ENCODE data around the gene PINLYP. TPM values are rescaled to one million over a fixed set of nuclear protein-coding genes. Genes with fewer than 3 reads are reported as not detected.

Gene PINLYP
- total and polyA plus RNA-seq, 2 of the 13 experiments (the other 11 are each of a cell fraction or from before 2014, with no cell fraction given) = 0.21 to 0.24 TPM

DNA sequence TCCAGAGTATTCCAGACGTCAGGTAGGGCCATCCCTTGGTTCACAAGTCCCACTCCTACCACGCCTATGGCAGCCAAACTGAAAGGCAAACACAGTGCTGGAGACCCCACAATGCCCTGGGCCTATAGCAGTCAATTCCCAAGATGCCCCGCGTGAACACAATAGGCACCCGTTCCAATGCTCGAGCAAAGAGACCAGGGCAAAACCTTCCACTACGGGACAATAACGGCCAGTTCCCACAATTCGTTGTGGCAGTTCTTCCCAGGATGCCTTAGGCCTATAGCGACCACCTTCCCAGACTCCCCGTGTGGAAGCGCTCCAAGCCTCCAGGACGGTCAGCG, 43.3 kb downstream of the PINLYP start (continued):
- TF ChIP-seq, protein P1, sequence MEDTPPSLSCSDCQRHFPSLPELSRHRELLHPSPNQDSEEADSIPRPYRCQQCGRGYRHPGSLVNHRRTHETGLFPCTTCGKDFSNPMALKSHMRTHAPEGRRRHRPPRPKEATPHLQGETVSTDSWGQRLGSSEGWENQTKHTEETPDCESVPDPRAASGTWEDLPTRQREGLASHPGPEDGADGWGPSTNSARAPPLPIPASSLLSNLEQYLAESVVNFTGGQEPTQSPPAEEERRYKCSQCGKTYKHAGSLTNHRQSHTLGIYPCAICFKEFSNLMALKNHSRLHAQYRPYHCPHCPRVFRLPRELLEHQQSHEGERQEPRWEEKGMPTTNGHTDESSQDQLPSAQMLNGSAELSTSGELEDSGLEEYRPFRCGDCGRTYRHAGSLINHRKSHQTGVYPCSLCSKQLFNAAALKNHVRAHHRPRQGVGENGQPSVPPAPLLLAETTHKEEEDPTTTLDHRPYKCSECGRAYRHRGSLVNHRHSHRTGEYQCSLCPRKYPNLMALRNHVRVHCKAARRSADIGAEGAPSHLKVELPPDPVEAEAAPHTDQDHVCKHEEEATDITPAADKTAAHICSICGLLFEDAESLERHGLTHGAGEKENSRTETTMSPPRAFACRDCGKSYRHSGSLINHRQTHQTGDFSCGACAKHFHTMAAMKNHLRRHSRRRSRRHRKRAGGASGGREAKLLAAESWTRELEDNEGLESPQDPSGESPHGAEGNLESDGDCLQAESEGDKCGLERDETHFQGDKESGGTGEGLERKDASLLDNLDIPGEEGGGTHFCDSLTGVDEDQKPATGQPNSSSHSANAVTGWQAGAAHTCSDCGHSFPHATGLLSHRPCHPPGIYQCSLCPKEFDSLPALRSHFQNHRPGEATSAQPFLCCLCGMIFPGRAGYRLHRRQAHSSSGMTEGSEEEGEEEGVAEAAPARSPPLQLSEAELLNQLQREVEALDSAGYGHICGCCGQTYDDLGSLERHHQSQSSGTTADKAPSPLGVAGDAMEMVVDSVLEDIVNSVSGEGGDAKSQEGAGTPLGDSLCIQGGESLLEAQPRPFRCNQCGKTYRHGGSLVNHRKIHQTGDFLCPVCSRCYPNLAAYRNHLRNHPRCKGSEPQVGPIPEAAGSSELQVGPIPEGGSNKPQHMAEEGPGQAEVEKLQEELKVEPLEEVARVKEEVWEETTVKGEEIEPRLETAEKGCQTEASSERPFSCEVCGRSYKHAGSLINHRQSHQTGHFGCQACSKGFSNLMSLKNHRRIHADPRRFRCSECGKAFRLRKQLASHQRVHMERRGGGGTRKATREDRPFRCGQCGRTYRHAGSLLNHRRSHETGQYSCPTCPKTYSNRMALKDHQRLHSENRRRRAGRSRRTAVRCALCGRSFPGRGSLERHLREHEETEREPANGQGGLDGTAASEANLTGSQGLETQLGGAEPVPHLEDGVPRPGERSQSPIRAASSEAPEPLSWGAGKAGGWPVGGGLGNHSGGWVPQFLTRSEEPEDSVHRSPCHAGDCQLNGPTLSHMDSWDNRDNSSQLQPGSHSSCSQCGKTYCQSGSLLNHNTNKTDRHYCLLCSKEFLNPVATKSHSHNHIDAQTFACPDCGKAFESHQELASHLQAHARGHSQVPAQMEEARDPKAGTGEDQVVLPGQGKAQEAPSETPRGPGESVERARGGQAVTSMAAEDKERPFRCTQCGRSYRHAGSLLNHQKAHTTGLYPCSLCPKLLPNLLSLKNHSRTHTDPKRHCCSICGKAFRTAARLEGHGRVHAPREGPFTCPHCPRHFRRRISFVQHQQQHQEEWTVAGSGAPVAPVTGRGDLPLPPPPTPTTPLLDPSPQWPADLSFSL (CRISPR knock-in tag; IDR thresholded peaks at IDR 0.05) = no peak
- no peak for TF ChIP-seq SIX1 (CRISPR knock-in tag; IDR thresholded peaks at IDR 0.05; ENCODE audit: borderline replicate concordance)
- TF ChIP-seq ETS1 (CRISPR knock-in tag; IDR thresholded peaks at IDR 0.05) = no peak
- TF ChIP-seq, protein P2, sequence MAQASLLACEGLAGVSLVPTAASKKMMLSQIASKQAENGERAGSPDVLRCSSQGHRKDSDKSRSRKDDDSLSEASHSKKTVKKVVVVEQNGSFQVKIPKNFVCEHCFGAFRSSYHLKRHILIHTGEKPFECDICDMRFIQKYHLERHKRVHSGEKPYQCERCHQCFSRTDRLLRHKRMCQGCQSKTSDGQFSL (CRISPR knock-in tag; IDR thresholded peaks at IDR 0.05) = no peak
- no peak for TF ChIP-seq RAD51 (IDR thresholded peaks at IDR 0.05; ENCODE audit: borderline replicate concordance)
- TF ChIP-seq FOXC1 (CRISPR knock-in tag; IDR thresholded peaks at IDR 0.05; ENCODE audit: borderline replicate concordance) = no peak
- TF ChIP-seq FOXP1 (IDR thresholded peaks at IDR 0.05) = no peak
- TF ChIP-seq FOXP1 (CRISPR knock-in tag; IDR thresholded peaks at IDR 0.05) = no peak
- no peak for TF ChIP-seq NCOR1 (IDR thresholded peaks at IDR 0.05; ENCODE audit: borderline replicate concordance, low read length)
- TF ChIP-seq ZNF264 (CRISPR knock-in tag; IDR thresholded peaks at IDR 0.05) = no peak
- TF ChIP-seq ZBTB38 (CRISPR knock-in tag; IDR thresholded peaks at IDR 0.05) = peak; percentile 40; the same call in 1 of the 2 replicates
- TF ChIP-seq ZBTB21 (CRISPR knock-in tag; IDR thresholded peaks at IDR 0.05) = no peak
- no peak for TF ChIP-seq ZNF777 (CRISPR knock-in tag; IDR thresholded peaks at IDR 0.05)
- TF ChIP-seq REXO4 (CRISPR knock-in tag; IDR thresholded peaks at IDR 0.05; ENCODE audit: borderline replicate concordance) = no peak
- no peak for TF ChIP-seq ZNF451 (CRISPR knock-in tag; IDR thresholded peaks at IDR 0.05)
- no peak for TF ChIP-seq HNF4G (IDR thresholded peaks at IDR 0.05; ENCODE audit: borderline replicate concordance, low read depth, low read length)
- TF ChIP-seq HNF4G (CRISPR knock-in tag; IDR thresholded peaks at IDR 0.05; ENCODE audit: borderline replicate concordance, low read depth) = no peak
- no peak; the same call in 1 of the 2 replicates for TF ChIP-seq GTF3A (CRISPR knock-in tag; conservative IDR thresholded peaks at IDR 0.05)
- TF ChIP-seq TFDP1 (CRISPR knock-in tag; IDR thresholded peaks at IDR 0.05; ENCODE audit: borderline replicate concordance) = no peak
- TF ChIP-seq GPN1 (CRISPR knock-in tag; IDR thresholded peaks at IDR 0.05; ENCODE audit: borderline replicate concordance) = no peak
- no peak; the same call in 1 of the 2 replicates for TF ChIP-seq DMAP1 (CRISPR knock-in tag; IDR thresholded peaks at IDR 0.05)
- no peak for TF ChIP-seq MAFK (conservative IDR thresholded peaks at IDR 0.05 in 1 of 2, IDR thresholded peaks at IDR 0.05 in 1 of 2; ENCODE audit: low read length in 2 of 2)
- no peak for TF ChIP-seq HNRNPUL1 (IDR thresholded peaks at IDR 0.05; ENCODE audit: low read depth, low read length)
- 0 out of 2 replicates have a peak, but pooled peaks have one; percentile 69 for TF ChIP-seq ZSCAN29 (CRISPR knock-in tag; conservative IDR thresholded peaks at IDR 0.05)
- no peak for TF ChIP-seq MAFF (IDR thresholded peaks at IDR 0.05; ENCODE audit: low read depth, low read length)

Data from HepG2 (cell line).